ENCODE measurements around the gene ANKRD7. TPM values are rescaled to one million over a fixed set of nuclear protein-coding genes. Genes with fewer than 3 reads are reported as not detected.

The ANKRD7 gene
- total RNA-seq, 1 experiment from 2014 or later: not detected

DNA sequence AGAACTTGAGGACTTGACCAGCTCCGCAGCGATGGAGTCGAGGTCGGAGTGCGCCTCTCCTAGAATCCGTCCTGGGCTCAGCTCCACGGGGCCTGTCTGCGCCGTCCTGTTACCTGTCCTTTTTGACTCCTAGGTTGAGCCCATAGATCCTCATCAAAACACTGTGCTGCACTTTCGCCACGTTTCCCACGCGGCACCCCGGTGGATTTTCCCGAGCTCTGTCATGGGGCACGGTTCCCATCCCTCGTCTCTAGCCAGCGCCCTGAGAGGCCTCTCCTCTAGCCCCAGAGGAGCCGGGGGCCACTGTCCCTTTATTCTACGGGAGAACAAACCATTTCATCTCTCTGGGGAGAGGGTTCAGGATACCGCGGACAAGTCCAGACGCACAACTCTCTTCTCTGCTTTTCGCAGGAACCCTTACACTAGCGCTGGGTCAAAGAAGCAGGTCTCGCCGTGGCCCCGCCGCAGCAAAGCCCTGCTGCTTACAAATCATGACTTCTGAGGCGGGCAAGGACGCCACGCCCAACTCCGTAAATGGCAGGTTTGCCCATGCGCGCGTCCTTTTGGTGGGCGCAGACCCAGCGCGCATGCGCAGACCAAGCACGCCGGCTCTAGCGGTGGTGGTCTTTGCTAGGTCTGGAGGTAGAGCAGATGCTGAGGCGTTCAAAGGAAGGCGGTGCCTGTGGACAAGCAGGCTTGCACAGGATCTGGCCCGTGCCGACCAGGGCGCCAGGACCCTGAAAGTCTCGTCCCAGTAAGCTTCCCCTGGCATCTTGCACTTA, 10.3 kb upstream of the ANKRD7 start:
- intact Hi-C loops (cut with micrococcal nuclease): no loop called here
- Histone ChIP-seq H3K27ac (ENCODE audit: low read length) (no peak overlapping the region), H3K9me2 (replicated peaks; ENCODE audit: low read length) (no peaks in the 10 kb centered on the region), H2AFZ (ENCODE audit: low read length) (no peak overlapping the region), H3K36me3 (ENCODE audit: low read depth, low read length) (no peaks in the 10 kb centered on the region), H3K4me1 (ENCODE audit: insufficient read depth, low read length) (no peaks in the 10 kb centered on the region), H3K27me3 (ENCODE audit: low read length) (0 out of 2 replicates have a peak, but pooled peaks cover 5% of the 10 kb centered on the region), H3K9me3 (ENCODE audit: low read length) (no peaks in the 10 kb centered on the region), H4K20me1 (ENCODE audit: low read length) (no peaks in the 10 kb centered on the region), H3K4me3 (ENCODE audit: low read length) (no peak overlapping the region), H3K4me2 (ENCODE audit: low read length) (no peak overlapping the region), H3K9ac (ENCODE audit: low read length) (no peak overlapping the region), H3K79me2 (ENCODE audit: low read length) (no peaks in the 10 kb centered on the region), H3F3A (ENCODE audit: low read length, unreplicated experiment) (no peaks in the 10 kb centered on the region)
- no TSS peak for BruUV-seq (replicated peaks)
- ChIA-PET POLR2A (ENCODE audit: unreplicated experiment) (no interaction called here), CTCF (no interaction called here)
- TF ChIP-seq, protein P1, sequence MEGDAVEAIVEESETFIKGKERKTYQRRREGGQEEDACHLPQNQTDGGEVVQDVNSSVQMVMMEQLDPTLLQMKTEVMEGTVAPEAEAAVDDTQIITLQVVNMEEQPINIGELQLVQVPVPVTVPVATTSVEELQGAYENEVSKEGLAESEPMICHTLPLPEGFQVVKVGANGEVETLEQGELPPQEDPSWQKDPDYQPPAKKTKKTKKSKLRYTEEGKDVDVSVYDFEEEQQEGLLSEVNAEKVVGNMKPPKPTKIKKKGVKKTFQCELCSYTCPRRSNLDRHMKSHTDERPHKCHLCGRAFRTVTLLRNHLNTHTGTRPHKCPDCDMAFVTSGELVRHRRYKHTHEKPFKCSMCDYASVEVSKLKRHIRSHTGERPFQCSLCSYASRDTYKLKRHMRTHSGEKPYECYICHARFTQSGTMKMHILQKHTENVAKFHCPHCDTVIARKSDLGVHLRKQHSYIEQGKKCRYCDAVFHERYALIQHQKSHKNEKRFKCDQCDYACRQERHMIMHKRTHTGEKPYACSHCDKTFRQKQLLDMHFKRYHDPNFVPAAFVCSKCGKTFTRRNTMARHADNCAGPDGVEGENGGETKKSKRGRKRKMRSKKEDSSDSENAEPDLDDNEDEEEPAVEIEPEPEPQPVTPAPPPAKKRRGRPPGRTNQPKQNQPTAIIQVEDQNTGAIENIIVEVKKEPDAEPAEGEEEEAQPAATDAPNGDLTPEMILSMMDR (conservative IDR thresholded peaks at IDR 0.05; ENCODE audit: low read depth, low read length): no peak
- no peak for TF ChIP-seq EZH2phosphoT487 (IDR thresholded peaks at IDR 0.05; ENCODE audit: borderline replicate concordance, low read length)
- no peak for TF ChIP-seq EZH2 (IDR thresholded peaks at IDR 0.05; ENCODE audit: low read length, unreplicated experiment)
- DNase-seq (no peak), ATAC-seq (no peak)

DNA sequence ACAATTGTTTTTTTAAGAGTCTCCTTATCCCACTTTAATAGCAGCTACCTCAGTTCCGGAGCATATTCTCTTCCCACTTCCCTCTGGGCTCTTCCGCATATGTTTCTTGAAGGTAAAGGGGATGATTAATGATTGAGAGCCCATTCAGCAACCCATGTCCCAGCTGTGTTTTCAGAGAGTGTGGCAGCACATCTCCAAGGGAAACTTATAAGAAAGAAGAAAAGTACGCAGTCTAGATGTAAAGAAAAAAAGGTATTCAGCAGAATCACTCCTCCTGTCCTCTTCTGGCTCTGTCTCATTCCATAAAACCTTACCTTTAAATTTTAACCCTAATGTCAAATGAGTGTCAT, 9.7 kb upstream of the ANKRD7 start:
- Histone ChIP-seq H3F3A (ENCODE audit: low read length, unreplicated experiment) (no peaks in the 10 kb centered on the region), H2AFZ (ENCODE audit: low read length) (no peak overlapping the region), H3K9ac (ENCODE audit: low read length) (no peak overlapping the region), H4K20me1 (ENCODE audit: low read length) (no peaks in the 10 kb centered on the region), H3K4me1 (ENCODE audit: insufficient read depth, low read length) (no peaks in the 10 kb centered on the region), H3K4me3 (ENCODE audit: low read length) (no peak overlapping the region), H3K79me2 (ENCODE audit: low read length) (no peaks in the 10 kb centered on the region), H3K9me3 (ENCODE audit: low read length) (no peaks in the 10 kb centered on the region), H3K4me2 (ENCODE audit: low read length) (no peak overlapping the region), H3K9me2 (replicated peaks; ENCODE audit: low read length) (no peaks in the 10 kb centered on the region), H3K36me3 (ENCODE audit: low read depth, low read length) (no peaks in the 10 kb centered on the region), H3K27ac (ENCODE audit: low read length) (no peak overlapping the region), H3K27me3 (ENCODE audit: low read length) (0 out of 2 replicates have a peak, but pooled peaks cover 5% of the 10 kb centered on the region)
- TF ChIP-seq, protein P1 (conservative IDR thresholded peaks at IDR 0.05; ENCODE audit: low read depth, low read length): no peak
- TF ChIP-seq EZH2 (IDR thresholded peaks at IDR 0.05; ENCODE audit: low read length, unreplicated experiment) (no peak), EZH2phosphoT487 (IDR thresholded peaks at IDR 0.05; ENCODE audit: borderline replicate concordance, low read length) (no peak)
- intact Hi-C loops (cut with micrococcal nuclease): no loop called here
- ChIA-PET POLR2A (ENCODE audit: unreplicated experiment) (no interaction called here), CTCF (no interaction called here)
- DNase-seq (no peak), ATAC-seq (no peak)
- BruUV-seq (replicated peaks): no TSS peak

DNA sequence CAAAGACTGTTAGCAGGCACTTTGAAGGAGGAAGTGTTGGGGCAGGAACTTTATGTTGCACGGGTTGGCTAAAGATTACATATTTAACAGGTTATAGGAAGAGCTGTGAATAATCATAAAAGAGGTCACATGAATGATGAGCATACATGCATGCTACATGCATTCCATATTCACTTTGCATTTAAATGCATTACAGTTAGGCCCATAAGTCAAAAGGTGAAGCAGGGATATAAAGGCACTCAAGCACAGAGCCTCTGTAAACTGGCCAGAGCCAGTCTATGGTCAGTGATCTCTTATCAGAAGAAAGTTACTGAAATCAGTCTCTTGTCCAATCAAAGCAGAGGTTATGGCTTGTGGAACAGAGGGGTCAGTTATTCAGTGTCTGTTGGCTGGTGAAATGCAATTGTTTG, 7.3 kb upstream of the ANKRD7 start:
- H3K27me3 ChIP-seq (ENCODE audit: low read length): 0 out of 2 replicates have a peak, but pooled peaks cover 5% of the 10 kb centered on the region
- no TSS peak for BruUV-seq (replicated peaks)
- H3K36me3 ChIP-seq (ENCODE audit: low read depth, low read length): no peaks in the 10 kb centered on the region
- no peaks in the 10 kb centered on the region for H4K20me1 ChIP-seq (ENCODE audit: low read length)
- H3K4me2 ChIP-seq (ENCODE audit: low read length): no peak overlapping the region
- ChIA-PET POLR2A (ENCODE audit: unreplicated experiment) (no interaction called here), CTCF (no interaction called here)
- H2AFZ ChIP-seq (ENCODE audit: low read length): no peak overlapping the region
- intact Hi-C loops (cut with micrococcal nuclease): no loop called here
- no peak overlapping the region for H3K4me3 ChIP-seq (ENCODE audit: low read length)
- H3K79me2 ChIP-seq (ENCODE audit: low read length): no peaks in the 10 kb centered on the region
- DNase-seq: no peak
- no peak overlapping the region for H3K27ac ChIP-seq (ENCODE audit: low read length)
- H3K9ac ChIP-seq (ENCODE audit: low read length): no peak overlapping the region
- H3K4me1 ChIP-seq (ENCODE audit: insufficient read depth, low read length): no peaks in the 10 kb centered on the region
- no peaks in the 10 kb centered on the region for H3K9me3 ChIP-seq (ENCODE audit: low read length)
- H3F3A ChIP-seq (ENCODE audit: low read length, unreplicated experiment): no peaks in the 10 kb centered on the region
- no peak for ATAC-seq
- TF ChIP-seq, protein P1 (conservative IDR thresholded peaks at IDR 0.05; ENCODE audit: low read depth, low read length): no peak
- TF ChIP-seq EZH2phosphoT487 (IDR thresholded peaks at IDR 0.05; ENCODE audit: borderline replicate concordance, low read length): no peak
- no peak for TF ChIP-seq EZH2 (IDR thresholded peaks at IDR 0.05; ENCODE audit: low read length, unreplicated experiment)
- no peaks in the 10 kb centered on the region for H3K9me2 ChIP-seq (replicated peaks; ENCODE audit: low read length)
